GM13977 (cell line): ENCODE measurements around the gene PRR19.
A peak's percentile ranks its signal among the peaks of the same experiment; 100 is the strongest.

Experiments used
- DNase-seq: peaks from one replicate; pipeline ENCODE4 v3.0.0; 2012; ENCODE audit warnings: low spot score
- in situ Hi-C: fragments of 300-500 bp; cut with MboI; formaldehyde crosslinking; loops from one replicate; pipeline ENCODE4 v1.12.0; 2022; ENCODE audit warnings: low sequenced_read_pairs, low pct_unique_long_range_greater_than_20kb, mixed read lengths, inconsistent platforms; ENCODE audit not compliant: unreplicated experiment
- TF ChIP-seq, protein P1 (sequence below): IDR thresholded peaks from 2 replicates; pipeline ENCODE4 v1.5.1; 2012; ENCODE audit warnings: mild to moderate bottlenecking, control low read depth; ENCODE audit not compliant: insufficient read depth; ENCODE audit errors: extremely low read depth, missing control alignments

PRR19 gene

DNA sequence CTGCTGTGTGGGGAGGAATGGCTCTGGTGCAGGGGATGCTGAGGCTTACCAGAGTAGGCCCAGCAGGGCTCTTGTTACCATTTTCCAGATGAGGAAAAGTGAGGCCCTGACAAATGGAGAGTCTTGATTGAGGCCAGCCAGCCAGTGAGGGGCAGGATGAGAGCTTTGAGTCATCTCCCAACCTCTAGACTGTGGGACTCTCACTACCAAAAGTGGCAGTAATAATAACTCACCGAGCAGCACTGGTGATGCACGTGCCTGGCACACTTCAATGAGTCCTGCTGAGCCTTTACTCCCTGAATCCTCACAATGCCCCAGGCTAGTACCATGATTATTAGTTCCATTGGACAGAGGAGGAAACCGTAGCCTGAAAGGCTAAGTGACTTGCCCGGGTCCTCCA lies 25.1 kb upstream of the PRR19 start:
- in situ Hi-C loops, result loop anchor here (25.0 kb wide), 1 partner anchor 165 kb away; no protein-coding TSS in a partner anchor
- no peak for DNase-seq
- TF ChIP-seq, protein P1, sequence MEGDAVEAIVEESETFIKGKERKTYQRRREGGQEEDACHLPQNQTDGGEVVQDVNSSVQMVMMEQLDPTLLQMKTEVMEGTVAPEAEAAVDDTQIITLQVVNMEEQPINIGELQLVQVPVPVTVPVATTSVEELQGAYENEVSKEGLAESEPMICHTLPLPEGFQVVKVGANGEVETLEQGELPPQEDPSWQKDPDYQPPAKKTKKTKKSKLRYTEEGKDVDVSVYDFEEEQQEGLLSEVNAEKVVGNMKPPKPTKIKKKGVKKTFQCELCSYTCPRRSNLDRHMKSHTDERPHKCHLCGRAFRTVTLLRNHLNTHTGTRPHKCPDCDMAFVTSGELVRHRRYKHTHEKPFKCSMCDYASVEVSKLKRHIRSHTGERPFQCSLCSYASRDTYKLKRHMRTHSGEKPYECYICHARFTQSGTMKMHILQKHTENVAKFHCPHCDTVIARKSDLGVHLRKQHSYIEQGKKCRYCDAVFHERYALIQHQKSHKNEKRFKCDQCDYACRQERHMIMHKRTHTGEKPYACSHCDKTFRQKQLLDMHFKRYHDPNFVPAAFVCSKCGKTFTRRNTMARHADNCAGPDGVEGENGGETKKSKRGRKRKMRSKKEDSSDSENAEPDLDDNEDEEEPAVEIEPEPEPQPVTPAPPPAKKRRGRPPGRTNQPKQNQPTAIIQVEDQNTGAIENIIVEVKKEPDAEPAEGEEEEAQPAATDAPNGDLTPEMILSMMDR, result no peak

DNA sequence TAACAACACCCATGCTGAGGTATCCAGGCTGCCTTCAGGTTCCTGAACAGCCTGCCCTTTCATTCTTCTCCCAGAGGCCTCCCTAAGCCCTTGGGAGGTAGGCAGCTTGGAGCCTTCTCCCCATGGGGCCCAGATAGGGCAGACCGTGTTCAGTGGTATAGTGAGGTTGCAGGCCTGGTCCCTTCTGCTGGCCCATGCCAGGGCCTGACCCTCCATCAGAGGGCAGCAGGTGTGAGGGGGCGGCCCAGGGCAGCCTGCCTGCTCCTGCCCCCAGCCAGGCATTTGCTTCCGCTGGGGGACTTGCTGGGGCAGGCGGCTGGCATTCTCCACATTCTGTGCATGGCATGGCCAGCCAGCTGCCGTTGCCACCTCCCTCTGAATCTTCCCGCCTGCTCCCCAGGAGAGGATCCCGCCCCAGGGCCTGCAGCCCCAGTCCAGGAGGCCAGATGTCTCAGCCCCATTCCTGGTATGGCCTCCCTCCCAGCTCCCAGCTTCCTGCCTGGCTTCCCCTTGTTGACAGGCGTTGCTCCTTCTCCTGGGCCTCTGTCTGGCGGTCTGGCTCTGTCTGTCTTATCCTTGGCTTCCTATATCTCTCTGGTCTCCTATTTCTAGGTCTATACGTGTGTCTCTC lies 24.0 kb upstream of the PRR19 start:
- no peak for DNase-seq
- TF ChIP-seq, protein P1, result no peak
- in situ Hi-C loops, result loop anchor here (25.0 kb wide), 1 partner anchor 166 kb away; no protein-coding TSS in a partner anchor

DNA sequence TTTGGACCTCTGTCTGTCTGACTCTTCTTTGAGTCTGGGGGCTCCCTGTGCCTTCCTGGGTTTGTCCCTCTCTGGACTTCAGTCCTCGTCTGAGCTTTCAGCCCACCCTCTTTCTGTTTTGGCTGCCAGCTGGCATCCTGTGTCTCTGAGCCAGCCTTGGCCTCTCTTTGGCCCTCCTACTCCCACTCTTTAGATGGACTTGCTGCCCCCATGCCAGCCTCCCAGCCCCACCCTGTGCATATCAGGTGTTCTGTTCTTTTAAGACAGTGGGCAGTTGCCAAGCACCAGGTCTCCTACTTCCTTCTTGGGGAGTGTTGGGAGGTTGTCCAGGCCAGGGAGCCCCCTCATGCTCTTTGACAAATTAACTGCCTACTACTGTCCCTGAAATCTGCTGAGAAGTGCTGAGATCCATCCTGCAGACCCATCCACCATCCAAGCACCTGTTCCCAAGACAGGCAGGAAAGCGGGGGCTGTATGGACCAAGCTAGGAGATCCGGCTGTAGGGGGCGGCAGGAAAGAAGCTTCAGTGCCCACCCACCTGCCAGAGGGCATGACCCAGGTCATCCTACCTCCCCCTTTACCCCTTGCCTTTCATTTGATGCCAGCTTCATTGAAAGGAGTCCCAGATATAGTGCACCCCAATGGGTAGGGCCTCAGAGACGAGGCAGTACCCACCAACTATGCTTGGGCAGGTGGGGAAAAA lies 23.3 kb upstream of the PRR19 start:
- in situ Hi-C loops, result loop anchor here (25.0 kb wide), 1 partner anchor 166 kb away; no protein-coding TSS in a partner anchor
- TF ChIP-seq, protein P1, result no peak

DNA sequence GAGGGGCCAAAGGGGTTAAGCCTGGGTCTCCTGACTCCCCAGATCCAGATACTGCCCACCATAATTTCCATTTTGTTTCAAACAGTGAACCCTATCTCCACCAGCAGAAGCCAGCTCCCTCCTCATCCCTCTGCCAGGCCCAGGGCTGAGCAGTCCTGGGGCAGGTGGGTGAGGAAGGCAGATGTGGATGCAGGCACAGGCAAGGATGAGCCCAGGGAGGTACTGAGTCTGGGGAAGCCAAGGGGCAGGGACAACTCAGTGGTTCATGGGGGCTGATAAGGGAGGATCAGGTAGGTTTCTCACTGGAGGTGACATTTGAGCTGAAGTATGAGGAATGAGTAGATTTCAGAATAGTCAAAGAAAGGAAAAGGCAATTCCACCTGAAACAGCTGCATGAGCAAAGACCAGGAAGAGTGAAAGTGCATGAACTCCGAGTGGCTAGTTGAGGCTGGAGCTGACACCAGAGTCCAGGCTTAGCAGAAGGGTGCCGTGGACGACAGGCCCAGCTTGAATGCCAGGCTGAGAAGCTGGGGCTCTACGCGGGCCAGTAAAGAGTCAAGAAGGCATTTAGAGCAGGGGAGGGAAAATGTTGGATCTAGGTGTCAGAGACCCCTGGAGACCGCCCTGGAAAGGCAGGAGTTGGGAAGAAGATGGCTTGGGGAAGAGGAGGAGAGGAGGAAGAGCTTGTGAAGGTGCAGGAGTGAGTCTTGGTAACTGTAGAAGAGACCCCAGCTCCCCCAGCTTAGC lies 22.6 kb upstream of the PRR19 start:
- in situ Hi-C loops, result loop anchor here (25.0 kb wide), 1 partner anchor 167 kb away; no protein-coding TSS in a partner anchor
- TF ChIP-seq, protein P1, result no peak
- DNase-seq, result no peak

More for the DNA sequence above, 23.3 kb upstream of the PRR19 start:
- DNase-seq, result no peak

DNA sequence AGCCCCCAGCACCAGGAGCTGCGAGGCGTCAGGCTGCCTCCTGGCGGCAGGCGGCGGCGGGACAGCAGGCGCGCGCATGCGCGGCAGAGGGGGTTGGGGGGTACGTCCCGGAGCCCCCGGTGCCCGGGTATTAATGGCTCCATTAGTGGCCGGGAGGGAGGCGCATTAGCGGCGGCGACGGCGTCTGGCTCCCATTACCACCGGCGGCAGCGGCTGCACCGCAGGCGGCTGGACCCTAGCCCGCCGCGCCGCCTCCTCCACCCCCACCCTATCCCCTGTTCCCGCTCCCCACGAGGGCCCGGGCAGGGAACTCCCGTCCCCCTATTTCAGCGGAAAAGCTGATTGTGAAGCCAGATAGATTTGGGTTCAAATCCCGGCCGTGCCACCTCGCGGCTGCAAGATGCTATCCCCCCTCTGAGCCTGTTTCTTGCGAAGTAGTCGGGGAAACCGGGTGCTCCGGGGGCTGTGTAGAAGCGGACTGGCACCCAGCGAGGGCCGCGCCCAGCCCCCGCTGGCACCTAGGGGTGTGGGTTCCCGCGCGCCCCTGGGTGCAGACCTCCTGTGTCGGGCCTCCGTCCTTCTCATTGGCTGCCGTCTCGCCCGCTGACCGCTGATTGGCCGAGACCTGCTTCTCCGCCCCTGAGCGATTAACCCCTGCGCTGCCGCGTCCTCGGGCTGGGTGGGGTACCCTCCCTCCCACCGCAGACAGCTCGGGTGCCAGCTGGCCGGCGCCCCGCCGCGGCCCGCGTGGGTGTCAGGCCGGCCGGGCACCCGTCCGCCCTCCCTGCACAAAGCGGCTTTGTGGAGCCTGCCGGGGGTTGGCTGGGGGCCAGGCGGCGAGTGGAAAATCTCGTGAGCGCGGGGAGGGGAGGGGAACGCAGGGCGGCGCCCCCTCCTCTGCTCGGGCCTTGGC lies 21.8 kb upstream of the PRR19 start:
- in situ Hi-C loops, result loop anchor here (25.0 kb wide), 1 partner anchor 168 kb away; no protein-coding TSS in a partner anchor
- peak; percentile 97 for DNase-seq
- TF ChIP-seq, protein P1, result peak; percentile 97
